Body of pancreas (tissue), 4 donors: ENCODE measurements around the gene IFT43. TPM values are rescaled to one million over a fixed set of nuclear protein-coding genes. Genes with fewer than 3 reads are reported as not detected.

ENCODE experiments used
- ATAC-seq: fragments of 150-250 bp; one replicate; pipeline ENCODE4 v1.9.1; 2016
- DNase-seq, 4 donors: peaks; one replicate each; pipeline ENCODE4 v3.0.0-alpha.2; 2019
- H3K27ac ChIP-seq, 4 donors: fragments of 200-600 bp; sonication (generic); 1 replicate in 3 of 4; 2 replicates in 1 of 4; pipeline versions ENCODE4 v1.5.1 to v1.6.1; 2016 to 2019; ENCODE audit warnings: mild to moderate bottlenecking in 1 of 4, mixed read lengths in 1 of 4, moderate library complexity in 1 of 4
- H3K27me3 ChIP-seq, 2 donors: fragments of 200-600 bp; sonication (generic); one replicate each; pipeline ENCODE4 v1.6.0; 2016; ENCODE audit warnings: mild to moderate bottlenecking in 1 of 2
- H3K36me3 ChIP-seq, 2 donors: fragments of 200-600 bp; sonication (generic); replicated peaks in 1 of 2; 2 replicates each; pipeline ENCODE4 v1.5.1; 2016; ENCODE audit warnings: low read depth in 2 of 2; ENCODE audit not compliant: insufficient read depth in 1 of 2
- H3K4me1 ChIP-seq: fragments of 200-600 bp; sonication (generic); one replicate; pipeline ENCODE4 v1.6.0; 2016
- H3K4me3 ChIP-seq, 2 donors: fragments of 200-600 bp; sonication (generic); 1 replicate in 1 of 2; 2 replicates in 1 of 2; pipeline ENCODE4 v1.5.1; 2016 to 2019
- H3K9me3 ChIP-seq, 3 donors: fragments of 200-600 bp; sonication (generic); 1 replicate in 2 of 3; 2 replicates in 1 of 3; pipeline ENCODE4 v1.5.1; 2016
- POLR2A ChIP-seq, 3 donors: fragments of 450-650 bp; IDR thresholded peaks; one replicate each; pipeline ENCODE4 v1.6.1; 2016; ENCODE audit warnings: antibody characterized with exemption in 3 of 3, mild to moderate bottlenecking in 2 of 3
- WGBS, 2 donors: methylation state at CpG; one replicate each; pipeline ENCODE4 v1.1.5; 2017; 5-methylcytosine and 5-hydroxymethylcytosine counted together
- intact Hi-C: fragments of 100-400 bp; cut with DNase I; formaldehyde crosslinking; loops from one replicate; pipeline ENCODE4 v1.15.1; 2023
- total RNA-seq, 2 donors: library from RNA; depleted of rRNA; stranded (reverse); fragments of >200 nt; gene quantifications; one replicate each; pipeline ENCODE4 v1.1.0, GENCODE V29; 2016
- TF ChIP-seq, protein P1 (sequence below), 7 experiments: fragments of 450-650 bp in 4 of 7; fragments of 200-600 bp in 3 of 7; sonication (generic) in 3 of 7; IDR thresholded peaks; one replicate each; pipeline ENCODE4 v1.5.1; 2016 to 2019; ENCODE audit warnings: antibody characterized with exemption in 7 of 7

Gene IFT43
- total RNA-seq, 2 donors from 2014 or later, result 15.0 to 18.5 TPM

DNA sequence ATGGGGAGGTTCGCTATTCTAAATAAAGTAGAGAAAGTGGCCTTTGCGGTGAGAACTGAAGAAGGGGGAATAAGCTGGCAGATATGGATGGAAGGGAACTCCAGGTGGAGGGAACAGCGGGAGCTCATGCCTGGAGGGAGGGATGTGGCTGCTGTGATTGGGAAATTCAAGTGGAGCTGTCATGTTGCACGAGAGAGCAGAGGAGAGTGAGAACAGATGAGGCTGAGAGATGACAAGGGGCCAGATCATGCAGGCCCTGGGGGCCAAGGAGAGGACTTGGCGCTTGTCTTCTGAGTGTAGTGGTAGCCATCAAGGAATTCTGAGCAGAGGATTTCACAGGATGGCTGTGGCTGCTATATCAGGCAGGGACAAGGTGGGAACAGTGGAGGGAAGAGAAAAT, 38.8 kb upstream of the IFT43 start:
- no peak overlapping the region for H3K27ac ChIP-seq
- no peak for ATAC-seq
- intact Hi-C loops, result no loop called here
- no peaks in the 10 kb centered on the region for H3K9me3 ChIP-seq
- WGBS, 2 donors, result 93 to 95% methylated on average over 5 of the region's 5 CpGs
- DNase-seq, result no peak
- H3K27me3 ChIP-seq, result no peaks in the 10 kb centered on the region
- TF ChIP-seq, protein P1, sequence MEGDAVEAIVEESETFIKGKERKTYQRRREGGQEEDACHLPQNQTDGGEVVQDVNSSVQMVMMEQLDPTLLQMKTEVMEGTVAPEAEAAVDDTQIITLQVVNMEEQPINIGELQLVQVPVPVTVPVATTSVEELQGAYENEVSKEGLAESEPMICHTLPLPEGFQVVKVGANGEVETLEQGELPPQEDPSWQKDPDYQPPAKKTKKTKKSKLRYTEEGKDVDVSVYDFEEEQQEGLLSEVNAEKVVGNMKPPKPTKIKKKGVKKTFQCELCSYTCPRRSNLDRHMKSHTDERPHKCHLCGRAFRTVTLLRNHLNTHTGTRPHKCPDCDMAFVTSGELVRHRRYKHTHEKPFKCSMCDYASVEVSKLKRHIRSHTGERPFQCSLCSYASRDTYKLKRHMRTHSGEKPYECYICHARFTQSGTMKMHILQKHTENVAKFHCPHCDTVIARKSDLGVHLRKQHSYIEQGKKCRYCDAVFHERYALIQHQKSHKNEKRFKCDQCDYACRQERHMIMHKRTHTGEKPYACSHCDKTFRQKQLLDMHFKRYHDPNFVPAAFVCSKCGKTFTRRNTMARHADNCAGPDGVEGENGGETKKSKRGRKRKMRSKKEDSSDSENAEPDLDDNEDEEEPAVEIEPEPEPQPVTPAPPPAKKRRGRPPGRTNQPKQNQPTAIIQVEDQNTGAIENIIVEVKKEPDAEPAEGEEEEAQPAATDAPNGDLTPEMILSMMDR (IDR thresholded peaks at IDR 0.05), result no peak
- TF ChIP-seq POLR2A (IDR thresholded peaks at IDR 0.05), result no peak
- H3K4me3 ChIP-seq, result no peak overlapping the region
- H3K36me3 ChIP-seq, result no peaks in the 10 kb centered on the region
- no peaks in the 10 kb centered on the region for H3K4me1 ChIP-seq

DNA sequence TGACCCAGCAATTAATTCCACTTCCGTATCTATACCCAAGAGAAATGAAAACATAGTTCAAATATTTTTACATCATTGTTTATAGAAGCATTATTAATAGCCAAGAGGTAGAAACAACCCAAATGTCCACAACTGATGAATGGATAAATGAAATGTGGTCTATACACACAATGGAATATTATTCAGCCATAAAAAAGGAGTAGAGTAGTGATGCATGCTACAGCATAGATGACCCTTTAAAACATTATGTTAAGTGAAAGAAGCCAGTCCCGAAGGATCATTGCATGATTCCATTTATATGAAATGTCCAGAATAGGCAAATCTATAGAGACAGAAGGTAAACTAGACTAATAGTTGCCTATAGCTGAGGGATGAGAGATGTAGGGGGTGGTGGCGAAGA, 33.1 kb upstream of the IFT43 start:
- H3K4me3 ChIP-seq, result no peak overlapping the region
- no peak for TF ChIP-seq POLR2A (IDR thresholded peaks at IDR 0.05)
- TF ChIP-seq, protein P1 (IDR thresholded peaks at IDR 0.05), result no peak
- no peaks in the 10 kb centered on the region for H3K36me3 ChIP-seq
- no peak overlapping the region for H3K27ac ChIP-seq
- no peaks in the 10 kb centered on the region for H3K4me1 ChIP-seq
- no peak for DNase-seq
- 96 to 97% methylated on average over 3 of the region's 3 CpGs for WGBS, 2 donors
- intact Hi-C loops, result no loop called here
- no peaks in the 10 kb centered on the region for H3K27me3 ChIP-seq
- H3K9me3 ChIP-seq, result no peaks in the 10 kb centered on the region
- no peak for ATAC-seq

DNA sequence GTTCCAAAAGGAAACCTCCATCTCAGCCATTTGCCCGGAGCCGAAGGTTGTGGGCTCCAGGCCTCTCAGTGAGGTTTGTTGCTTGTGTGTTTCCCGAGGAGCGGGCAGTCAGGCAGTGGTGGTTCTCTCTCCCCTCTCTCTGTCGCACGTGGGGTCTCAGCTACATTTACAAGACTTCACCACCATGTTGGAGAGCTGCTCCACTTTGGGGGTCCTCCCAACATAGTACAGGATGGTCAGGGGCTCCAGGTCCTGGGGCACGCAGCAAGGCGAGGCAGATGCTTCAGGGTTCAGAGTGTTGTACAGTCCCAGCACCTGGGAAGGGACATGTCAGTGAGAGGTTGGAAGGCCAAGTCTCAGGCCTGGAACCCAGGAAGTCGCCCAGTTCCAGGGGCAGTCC, 26.5 kb upstream of the IFT43 start:
- no peak for ATAC-seq
- no peak for DNase-seq
- intact Hi-C loops, result no loop called here
- Histone ChIP-seq H3K9me3 (no peaks in the 10 kb centered on the region), H3K27me3 (no peaks in the 10 kb centered on the region), H3K36me3 (peaks cover 0 to 12% of the 10 kb centered on the region in 2 donors), H3K4me1 (no peaks in the 10 kb centered on the region), H3K27ac (no peak overlapping the region), H3K4me3 (no peak overlapping the region)
- WGBS, 2 donors, result 83 to 96% methylated on average over 8 to 9 of the region's 9 CpGs
- TF ChIP-seq, protein P1 (IDR thresholded peaks at IDR 0.05), result no peak
- TF ChIP-seq POLR2A (IDR thresholded peaks at IDR 0.05), result no peak

DNA sequence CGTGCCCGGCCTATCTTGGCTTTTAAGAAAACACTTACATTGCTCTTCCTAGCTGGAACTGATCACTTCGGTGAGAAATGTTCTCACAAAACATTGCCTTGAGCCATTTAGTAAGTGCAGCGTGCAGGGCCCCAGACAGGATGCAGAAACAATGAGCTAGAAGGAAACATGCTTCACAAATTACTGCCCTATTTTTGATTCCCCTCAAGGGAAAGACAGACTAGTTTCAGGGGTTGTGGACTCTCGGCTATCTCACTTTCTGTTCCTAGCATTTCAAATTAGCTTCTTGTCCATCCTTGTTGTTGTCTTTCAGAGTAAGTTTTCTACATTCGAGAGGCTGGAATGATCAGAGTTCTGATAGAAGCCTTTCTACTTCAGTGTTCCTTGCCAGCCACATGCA, 25.3 kb upstream of the IFT43 start:
- 90 to 92% methylated on average over 6 of the region's 6 CpGs for WGBS, 2 donors
- no peak for TF ChIP-seq POLR2A (IDR thresholded peaks at IDR 0.05)
- TF ChIP-seq, protein P1 (IDR thresholded peaks at IDR 0.05), result no peak
- intact Hi-C loops, result no loop called here
- Histone ChIP-seq H3K9me3 (no peaks in the 10 kb centered on the region), H3K27me3 (no peaks in the 10 kb centered on the region), H3K36me3 (peaks cover 0 to 12% of the 10 kb centered on the region in 2 donors), H3K4me3 (no peak overlapping the region), H3K27ac (no peak overlapping the region), H3K4me1 (no peaks in the 10 kb centered on the region)
- DNase-seq, result no peak
- ATAC-seq, result no peak

DNA sequence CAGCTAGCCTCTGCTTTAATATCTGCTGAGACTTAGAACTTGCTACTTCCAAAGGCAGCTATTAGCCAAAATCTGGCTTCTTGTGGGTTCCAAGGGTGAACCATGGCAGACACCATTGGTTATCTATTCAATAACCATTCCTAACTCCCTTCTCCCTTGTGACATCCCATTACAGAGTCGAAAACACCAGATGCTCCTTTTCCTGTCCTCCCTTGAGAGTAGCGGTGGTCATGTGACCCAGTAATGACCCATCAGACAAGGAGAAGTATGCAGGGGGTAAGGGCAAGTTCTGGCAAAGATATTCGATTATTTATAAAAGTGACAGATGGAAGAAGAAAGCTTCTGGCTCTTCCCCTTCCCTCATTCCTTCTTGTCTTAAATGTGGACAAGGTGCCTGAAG, 23.9 kb upstream of the IFT43 start:
- intact Hi-C loops, result no loop called here
- no peak overlapping the region for H3K27ac ChIP-seq
- TF ChIP-seq, protein P1 (IDR thresholded peaks at IDR 0.05), result no peak
- TF ChIP-seq POLR2A (IDR thresholded peaks at IDR 0.05), result no peak
- H3K27me3 ChIP-seq, result no peaks in the 10 kb centered on the region
- DNase-seq (no peak), ATAC-seq (no peak)
- H3K36me3 ChIP-seq, result peaks cover 0 to 12% of the 10 kb centered on the region in 2 donors
- H3K4me3 ChIP-seq, result no peak overlapping the region
- H3K9me3 ChIP-seq, result no peaks in the 10 kb centered on the region
- WGBS, 2 donors, result 71 to 78% methylated on average over 3 of the region's 3 CpGs
- H3K4me1 ChIP-seq, result no peaks in the 10 kb centered on the region
